ENCODE results near the gene KRT4. TPM values are rescaled to one million over a fixed set of nuclear protein-coding genes. Genes with fewer than 3 reads are reported as not detected.

Gene KRT4
- total RNA-seq, 1 experiment from 2014 or later, result not detected

DNA sequence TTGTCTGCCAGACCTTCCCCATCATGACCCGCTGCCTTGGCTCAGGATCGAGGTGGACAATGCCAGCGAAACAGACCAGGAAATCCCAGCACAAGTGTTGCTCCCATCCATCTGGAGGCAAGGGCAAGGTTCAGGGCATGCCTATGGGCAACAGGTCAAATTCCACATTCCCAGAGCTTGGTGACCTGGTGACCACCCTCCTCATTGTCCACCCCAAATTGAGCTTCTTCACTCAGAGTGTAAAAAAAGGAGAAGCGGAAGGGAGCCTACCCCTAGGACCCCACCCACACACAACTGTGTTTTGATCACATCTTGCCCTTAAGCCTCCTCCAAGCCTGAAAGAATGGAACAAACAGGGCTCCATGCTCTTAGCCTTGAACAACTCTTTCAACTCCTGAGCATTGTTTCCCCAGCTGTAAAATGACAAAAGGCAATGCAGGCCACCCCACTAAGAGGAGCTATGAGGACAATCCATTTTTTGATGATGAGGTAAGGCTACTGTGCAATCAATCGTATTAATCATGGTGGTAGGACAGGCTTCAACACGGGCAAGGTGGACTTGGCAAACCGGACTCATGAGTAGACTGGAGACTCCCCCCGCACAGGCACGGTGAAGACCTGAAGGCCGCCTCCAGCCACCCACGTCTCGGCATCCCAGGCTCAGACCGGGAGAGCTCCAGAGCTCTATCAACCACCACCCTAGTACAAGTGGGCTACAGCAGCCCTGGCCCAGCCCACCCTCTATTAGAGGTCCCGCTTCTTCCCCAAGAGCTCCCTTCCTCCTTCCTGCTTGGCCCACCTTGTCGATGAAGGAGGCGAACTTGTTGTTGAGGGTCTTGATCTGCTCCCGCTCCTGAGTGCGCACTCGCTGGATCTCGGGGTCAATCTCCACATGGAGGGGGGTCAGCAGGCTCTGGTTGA, 19.3 kb upstream of the KRT4 start:
- no peaks in the 10 kb centered on the region for H3K36me3 ChIP-seq (ENCODE audit: control insufficient read depth in 1 of 2, insufficient read depth in 2 of 2, low read length in 2 of 2)
- no peaks in the 10 kb centered on the region for H3K79me2 ChIP-seq (ENCODE audit: insufficient read depth, low read length)
- CTCF ChIA-PET, result no interaction called here
- intact Hi-C loops (cut with micrococcal nuclease), result no loop called here
- POLR2A ChIA-PET, result no interaction called here
- H3K4me1 ChIP-seq (ENCODE audit: control insufficient read depth in 1 of 2, insufficient read depth in 2 of 2, low read length in 2 of 2), result peaks cover 0 to 18% of the 10 kb centered on the region in 2 experiments; a peak in 2 of 4 replicates
- H4K20me1 ChIP-seq (ENCODE audit: insufficient read depth), result no peaks in the 10 kb centered on the region
- no peaks in the 10 kb centered on the region for H3K9me3 ChIP-seq (ENCODE audit: control insufficient read depth in 1 of 2, insufficient read depth in 1 of 2, low read depth in 1 of 2, low read length in 2 of 2)
- H3K4me2 ChIP-seq (ENCODE audit: low read length), result no peak overlapping the region
- TF ChIP-seq YY1 (IDR thresholded peaks at IDR 0.05; ENCODE audit: extremely low read depth, insufficient replicate concordance, low read depth, low read length), result no peak
- no peak for ATAC-seq
- H3K9me2 ChIP-seq (ENCODE audit: insufficient read depth), result no peaks in the 10 kb centered on the region
- H2AFZ ChIP-seq (ENCODE audit: low read depth, low read length, poor library complexity, severe bottlenecking), result no peak overlapping the region
- no TSS peak for BruUV-seq (replicated peaks)
- RAD21 ChIA-PET (ENCODE audit: low non-redundant PET in 1 of 2, low total read pairs in 2 of 2, uncharacterized antibody in 2 of 2, unreplicated experiment in 2 of 2), result no interaction called here
- no peak for DNase-seq (ENCODE audit: low read depth, low spot score)
- no peak overlapping the region for H3K9ac ChIP-seq (ENCODE audit: low read length)
- H3K4me3 ChIP-seq (replicated peaks in 1 of 2; ENCODE audit: low read depth in 1 of 2, low read length in 2 of 2), result no peak overlapping the region
- no peaks in the 10 kb centered on the region for H3K27me3 ChIP-seq (ENCODE audit: insufficient read depth, low read length)
- H3K27ac ChIP-seq (ENCODE audit: low read depth, low read length), result no peak overlapping the region

DNA sequence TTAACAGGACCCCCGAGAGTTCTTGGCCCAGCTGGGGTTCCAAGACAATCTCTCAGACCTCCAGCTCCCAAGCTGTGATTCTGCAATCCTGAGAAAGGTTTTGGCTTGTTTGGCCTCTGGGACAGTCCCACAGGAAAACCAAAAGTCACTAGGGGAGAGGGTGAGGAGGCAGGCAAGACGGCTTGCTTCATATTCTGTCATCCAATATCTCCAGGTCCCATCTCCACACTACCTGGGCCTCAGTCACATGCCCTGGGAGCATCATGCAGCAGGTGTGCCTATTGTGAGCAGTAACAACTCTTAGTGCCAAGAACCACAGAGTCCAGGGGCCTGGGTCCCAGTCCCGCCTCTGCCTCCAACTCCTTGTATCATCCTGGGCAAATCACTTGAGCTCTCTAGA, 18.5 kb upstream of the KRT4 start:
- ChIA-PET RAD21 (ENCODE audit: low non-redundant PET in 1 of 2, low total read pairs in 2 of 2, uncharacterized antibody in 2 of 2, unreplicated experiment in 2 of 2) (no interaction called here), CTCF (no interaction called here)

More for the DNA sequence above, 18.5 kb upstream of the KRT4 start:
- Histone ChIP-seq H3K9ac (ENCODE audit: low read length) (no peak overlapping the region), H3K9me2 (ENCODE audit: insufficient read depth) (no peaks in the 10 kb centered on the region), H3K4me1 (ENCODE audit: control insufficient read depth in 1 of 2, insufficient read depth in 2 of 2, low read length in 2 of 2) (peaks cover 0 to 16% of the 10 kb centered on the region in 2 experiments; a peak in 2 of 4 replicates), H3K36me3 (ENCODE audit: control insufficient read depth in 1 of 2, insufficient read depth in 2 of 2, low read length in 2 of 2) (no peaks in the 10 kb centered on the region), H3K9me3 (ENCODE audit: control insufficient read depth in 1 of 2, insufficient read depth in 1 of 2, low read depth in 1 of 2, low read length in 2 of 2) (no peaks in the 10 kb centered on the region), H3K27me3 (ENCODE audit: insufficient read depth, low read length) (no peaks in the 10 kb centered on the region), H3K79me2 (ENCODE audit: insufficient read depth, low read length) (no peaks in the 10 kb centered on the region), H3K4me3 (replicated peaks in 1 of 2; ENCODE audit: low read depth in 1 of 2, low read length in 2 of 2) (no peak overlapping the region), H4K20me1 (ENCODE audit: insufficient read depth) (no peaks in the 10 kb centered on the region), H3K27ac (ENCODE audit: low read depth, low read length) (no peak overlapping the region), H3K4me2 (ENCODE audit: low read length) (no peak overlapping the region), H2AFZ (ENCODE audit: low read depth, low read length, poor library complexity, severe bottlenecking) (no peak overlapping the region)
- BruUV-seq (replicated peaks), result no TSS peak
- no peak for DNase-seq (ENCODE audit: low read depth, low spot score)
- intact Hi-C loops (cut with micrococcal nuclease), result no loop called here
- TF ChIP-seq YY1 (IDR thresholded peaks at IDR 0.05; ENCODE audit: extremely low read depth, insufficient replicate concordance, low read depth, low read length) (no peak), EGR1 (IDR thresholded peaks at IDR 0.05; ENCODE audit: low read depth) (no peak), EZH2 (IDR thresholded peaks at IDR 0.05) (no peak), SIN3A (IDR thresholded peaks at IDR 0.05; ENCODE audit: low read depth) (no peak), JUND (IDR thresholded peaks at IDR 0.05) (no peak), ELF1 (IDR thresholded peaks at IDR 0.05; ENCODE audit: borderline replicate concordance, low read depth) (no peak), FOSL1 (IDR thresholded peaks at IDR 0.05; ENCODE audit: low read depth) (no peak), EZH2phosphoT487 (IDR thresholded peaks at IDR 0.05; ENCODE audit: borderline replicate concordance) (no peak)
- TF ChIP-seq, protein P1, sequence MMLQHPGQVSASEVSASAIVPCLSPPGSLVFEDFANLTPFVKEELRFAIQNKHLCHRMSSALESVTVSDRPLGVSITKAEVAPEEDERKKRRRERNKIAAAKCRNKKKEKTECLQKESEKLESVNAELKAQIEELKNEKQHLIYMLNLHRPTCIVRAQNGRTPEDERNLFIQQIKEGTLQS (IDR thresholded peaks at IDR 0.05), result no peak
- TF ChIP-seq, protein P2, sequence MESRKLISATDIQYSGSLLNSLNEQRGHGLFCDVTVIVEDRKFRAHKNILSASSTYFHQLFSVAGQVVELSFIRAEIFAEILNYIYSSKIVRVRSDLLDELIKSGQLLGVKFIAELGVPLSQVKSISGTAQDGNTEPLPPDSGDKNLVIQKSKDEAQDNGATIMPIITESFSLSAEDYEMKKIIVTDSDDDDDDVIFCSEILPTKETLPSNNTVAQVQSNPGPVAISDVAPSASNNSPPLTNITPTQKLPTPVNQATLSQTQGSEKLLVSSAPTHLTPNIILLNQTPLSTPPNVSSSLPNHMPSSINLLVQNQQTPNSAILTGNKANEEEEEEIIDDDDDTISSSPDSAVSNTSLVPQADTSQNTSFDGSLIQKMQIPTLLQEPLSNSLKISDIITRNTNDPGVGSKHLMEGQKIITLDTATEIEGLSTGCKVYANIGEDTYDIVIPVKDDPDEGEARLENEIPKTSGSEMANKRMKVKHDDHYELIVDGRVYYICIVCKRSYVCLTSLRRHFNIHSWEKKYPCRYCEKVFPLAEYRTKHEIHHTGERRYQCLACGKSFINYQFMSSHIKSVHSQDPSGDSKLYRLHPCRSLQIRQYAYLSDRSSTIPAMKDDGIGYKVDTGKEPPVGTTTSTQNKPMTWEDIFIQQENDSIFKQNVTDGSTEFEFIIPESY (IDR thresholded peaks at IDR 0.05; ENCODE audit: extremely low read depth, insufficient replicate concordance, low read length), result no peak
- TF ChIP-seq, protein P3, sequence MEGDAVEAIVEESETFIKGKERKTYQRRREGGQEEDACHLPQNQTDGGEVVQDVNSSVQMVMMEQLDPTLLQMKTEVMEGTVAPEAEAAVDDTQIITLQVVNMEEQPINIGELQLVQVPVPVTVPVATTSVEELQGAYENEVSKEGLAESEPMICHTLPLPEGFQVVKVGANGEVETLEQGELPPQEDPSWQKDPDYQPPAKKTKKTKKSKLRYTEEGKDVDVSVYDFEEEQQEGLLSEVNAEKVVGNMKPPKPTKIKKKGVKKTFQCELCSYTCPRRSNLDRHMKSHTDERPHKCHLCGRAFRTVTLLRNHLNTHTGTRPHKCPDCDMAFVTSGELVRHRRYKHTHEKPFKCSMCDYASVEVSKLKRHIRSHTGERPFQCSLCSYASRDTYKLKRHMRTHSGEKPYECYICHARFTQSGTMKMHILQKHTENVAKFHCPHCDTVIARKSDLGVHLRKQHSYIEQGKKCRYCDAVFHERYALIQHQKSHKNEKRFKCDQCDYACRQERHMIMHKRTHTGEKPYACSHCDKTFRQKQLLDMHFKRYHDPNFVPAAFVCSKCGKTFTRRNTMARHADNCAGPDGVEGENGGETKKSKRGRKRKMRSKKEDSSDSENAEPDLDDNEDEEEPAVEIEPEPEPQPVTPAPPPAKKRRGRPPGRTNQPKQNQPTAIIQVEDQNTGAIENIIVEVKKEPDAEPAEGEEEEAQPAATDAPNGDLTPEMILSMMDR (IDR thresholded peaks at IDR 0.05 in 2 of 3, conservative IDR thresholded peaks at IDR 0.05 in 1 of 3; ENCODE audit: borderline replicate concordance in 1 of 3, insufficient read depth in 1 of 3, low read depth in 2 of 3, low read length in 2 of 3), result no peak
- POLR2A ChIA-PET, result no interaction called here
- ATAC-seq, result no peak
